AG04450 (cell line): Measurements from ENCODE around the gene STARD7. TPM values are rescaled to one million over a fixed set of nuclear protein-coding genes. Genes with fewer than 3 reads are reported as not detected.

ENCODE experiments used
- CTCF ChIA-PET: fragments of 300-600, 350-600 bp; formaldehyde crosslinking; extraction: SDS; loops from one replicate; lab custom pipeline; 2022; ENCODE audit warnings: antibody characterized with exemption, inconsistent platforms; lab: Charles Lee
- POLR2A ChIA-PET: fragments of 350-600 bp; formaldehyde crosslinking; extraction: SDS; loops from one replicate; lab custom pipeline; 2021; ENCODE audit warnings: antibody characterized with exemption, inconsistent platforms; lab: Yijun Ruan, JAX
- DNase-seq: peaks from one replicate; pipeline ENCODE4 v3.0.0-alpha.2; 2011; ENCODE audit warnings: low read depth, low spot score
- H3K27ac ChIP-seq: one replicate; pipeline ENCODE4 v1.5.1; 2012; ENCODE audit warnings: low read depth, low read length, control low read depth
- H3K27me3 ChIP-seq: one replicate; pipeline ENCODE4 v1.6.0; 2012; ENCODE audit warnings: low read length; ENCODE audit not compliant: control insufficient read depth, insufficient read depth
- H3K4me3 ChIP-seq: 2 replicates; pipeline ENCODE4 v1.5.1; 2011; ENCODE audit warnings: mild to moderate bottlenecking, low read depth, low read length, control low read depth
- H3K9me3 ChIP-seq: 2 replicates; pipeline ENCODE4 v1.5.1; 2012; ENCODE audit warnings: low read length; ENCODE audit not compliant: control insufficient read depth, insufficient read depth
- polyA plus RNA-seq: library from polyadenylated mRNA; depleted of rRNA; stranded (reverse); fragments of >200 nt; gene quantifications from 2 replicates; pipeline ENCODE4 v1.2.3, GENCODE V29; 2011
- TF ChIP-seq, protein P1 (sequence below): IDR thresholded peaks from 2 replicates; pipeline ENCODE4 v1.5.1; 2011; ENCODE audit warnings: low read depth, low read length, control low read depth, inconsistent platforms

The STARD7 gene
- polyA plus RNA-seq, 1 experiment = 106 TPM

DNA sequence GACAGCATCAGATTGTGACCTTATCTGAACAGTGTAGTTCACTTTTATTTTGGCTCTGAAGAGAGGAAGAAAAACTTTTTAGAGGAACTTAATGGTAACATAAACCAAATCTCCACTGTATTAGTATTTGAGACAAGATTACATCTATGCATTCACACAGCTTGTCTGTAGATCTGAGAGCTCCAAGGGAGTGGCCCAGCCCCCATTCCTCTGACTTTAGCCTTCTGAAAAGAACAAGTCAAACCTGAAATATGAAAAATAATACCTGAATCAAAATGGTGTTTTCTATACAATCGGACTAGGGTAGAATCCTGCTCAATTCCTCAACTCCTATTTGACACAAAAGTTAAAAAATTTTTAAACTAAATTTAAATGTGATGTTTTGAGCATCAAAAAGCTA lies 23.1 kb downstream of the STARD7 start:
- TF ChIP-seq, protein P1, sequence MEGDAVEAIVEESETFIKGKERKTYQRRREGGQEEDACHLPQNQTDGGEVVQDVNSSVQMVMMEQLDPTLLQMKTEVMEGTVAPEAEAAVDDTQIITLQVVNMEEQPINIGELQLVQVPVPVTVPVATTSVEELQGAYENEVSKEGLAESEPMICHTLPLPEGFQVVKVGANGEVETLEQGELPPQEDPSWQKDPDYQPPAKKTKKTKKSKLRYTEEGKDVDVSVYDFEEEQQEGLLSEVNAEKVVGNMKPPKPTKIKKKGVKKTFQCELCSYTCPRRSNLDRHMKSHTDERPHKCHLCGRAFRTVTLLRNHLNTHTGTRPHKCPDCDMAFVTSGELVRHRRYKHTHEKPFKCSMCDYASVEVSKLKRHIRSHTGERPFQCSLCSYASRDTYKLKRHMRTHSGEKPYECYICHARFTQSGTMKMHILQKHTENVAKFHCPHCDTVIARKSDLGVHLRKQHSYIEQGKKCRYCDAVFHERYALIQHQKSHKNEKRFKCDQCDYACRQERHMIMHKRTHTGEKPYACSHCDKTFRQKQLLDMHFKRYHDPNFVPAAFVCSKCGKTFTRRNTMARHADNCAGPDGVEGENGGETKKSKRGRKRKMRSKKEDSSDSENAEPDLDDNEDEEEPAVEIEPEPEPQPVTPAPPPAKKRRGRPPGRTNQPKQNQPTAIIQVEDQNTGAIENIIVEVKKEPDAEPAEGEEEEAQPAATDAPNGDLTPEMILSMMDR = no peak
- H3K27ac ChIP-seq = no peak overlapping the region
- no peaks in the 10 kb centered on the region for H3K27me3 ChIP-seq
- H3K4me3 ChIP-seq = no peak overlapping the region
- DNase-seq = no peak
- CTCF ChIA-PET = interaction anchor here (1.3 to 4.8 kb wide), 2 partner anchors 10 to 193 kb away, joined by 4 to 27 read pairs; no protein-coding TSS in a partner anchor
- POLR2A ChIA-PET = no interaction called here
- H3K9me3 ChIP-seq = no peaks in the 10 kb centered on the region

DNA sequence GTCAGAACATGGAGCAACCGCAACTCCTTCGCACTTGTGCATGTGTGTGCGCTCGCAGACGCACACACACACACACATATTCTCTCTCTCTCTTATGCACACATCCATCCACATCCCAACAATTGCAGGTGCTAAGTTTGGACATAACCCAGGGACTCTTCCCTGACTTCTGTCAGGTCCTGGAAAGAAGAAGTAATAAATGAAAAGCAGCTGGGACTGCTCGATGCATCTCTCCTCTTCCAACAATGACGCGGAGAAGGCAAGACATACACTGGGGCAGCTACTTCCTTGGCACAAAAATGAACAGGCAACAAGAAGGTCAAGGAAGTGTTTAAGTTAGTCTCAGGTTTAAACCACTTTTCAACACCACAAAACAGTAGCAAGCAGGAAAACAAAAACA lies 23.6 kb downstream of the STARD7 start:
- Histone ChIP-seq H3K9me3 (no peaks in the 10 kb centered on the region), H3K4me3 (no peak overlapping the region), H3K27ac (no peak overlapping the region), H3K27me3 (no peaks in the 10 kb centered on the region)
- ChIA-PET CTCF (interaction anchor here (0.7 to 4.8 kb wide), 3 partner anchors 10 to 192 kb away, joined by 4 to 27 read pairs (median 4); no protein-coding TSS in a partner anchor), POLR2A (no interaction called here)
- TF ChIP-seq, protein P1 = no peak
- no peak for DNase-seq

DNA sequence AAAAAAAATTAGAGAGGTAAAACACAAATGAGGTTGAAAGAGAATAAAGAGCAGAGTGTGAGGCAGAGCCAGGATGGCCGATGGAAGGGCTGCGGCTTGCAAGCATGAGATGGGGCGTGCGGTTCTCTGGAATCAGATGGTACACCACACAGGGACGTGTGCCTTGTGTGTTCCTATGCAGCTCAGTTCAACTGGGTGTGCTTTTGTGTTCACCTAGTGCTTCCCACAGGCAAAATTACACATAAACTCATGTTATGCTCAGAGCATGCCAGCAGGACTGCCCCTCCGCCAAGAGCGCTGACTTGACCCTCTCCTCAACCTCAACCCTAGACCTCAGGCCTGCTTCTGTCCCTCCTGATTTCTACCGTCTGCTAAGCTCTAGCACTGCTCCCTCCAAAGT lies 24.4 kb downstream of the STARD7 start:
- no peak for DNase-seq
- Histone ChIP-seq H3K4me3 (no peak overlapping the region), H3K27me3 (no peaks in the 10 kb centered on the region), H3K27ac (no peak overlapping the region), H3K9me3 (no peaks in the 10 kb centered on the region)
- ChIA-PET CTCF (interaction anchor here (4.8 kb wide), 1 partner anchor 9 kb away, joined by 27 read pairs; no protein-coding TSS in a partner anchor), POLR2A (no interaction called here)
- TF ChIP-seq, protein P1 = no peak

DNA sequence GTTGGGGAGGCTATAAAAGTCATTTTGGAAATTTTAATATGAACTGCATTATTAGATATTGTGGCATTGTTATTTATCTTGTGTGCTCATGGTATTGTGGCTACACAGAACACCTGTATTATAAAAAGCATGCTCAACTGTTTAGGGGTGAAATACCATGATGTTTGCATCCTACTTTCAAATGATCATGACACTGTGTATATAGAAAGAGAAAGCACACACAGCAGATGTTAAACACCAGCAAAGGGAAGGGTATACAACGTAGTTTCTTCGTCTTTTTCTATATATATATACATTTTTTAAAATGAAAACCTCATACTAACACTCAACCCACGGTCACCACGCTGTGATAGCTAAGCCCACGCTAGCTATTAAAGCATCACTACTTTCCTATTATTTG lies 27.1 kb downstream of the STARD7 start:
- TF ChIP-seq, protein P1 = no peak
- no peaks in the 10 kb centered on the region for H3K27me3 ChIP-seq
- no peak overlapping the region for H3K4me3 ChIP-seq
- no peak overlapping the region for H3K27ac ChIP-seq
- no peaks in the 10 kb centered on the region for H3K9me3 ChIP-seq
- no peak for DNase-seq
- POLR2A ChIA-PET = interaction anchor here (1.5 kb wide), 1 partner anchor 27 kb away, joined by 3 read pairs; the partner anchor contains the start of gene STARD7
- CTCF ChIA-PET = interaction anchor here (1.4 to 1.6 kb wide), 2 partner anchors 159 to 189 kb away, joined by 4 to 6 read pairs; no protein-coding TSS in a partner anchor

DNA sequence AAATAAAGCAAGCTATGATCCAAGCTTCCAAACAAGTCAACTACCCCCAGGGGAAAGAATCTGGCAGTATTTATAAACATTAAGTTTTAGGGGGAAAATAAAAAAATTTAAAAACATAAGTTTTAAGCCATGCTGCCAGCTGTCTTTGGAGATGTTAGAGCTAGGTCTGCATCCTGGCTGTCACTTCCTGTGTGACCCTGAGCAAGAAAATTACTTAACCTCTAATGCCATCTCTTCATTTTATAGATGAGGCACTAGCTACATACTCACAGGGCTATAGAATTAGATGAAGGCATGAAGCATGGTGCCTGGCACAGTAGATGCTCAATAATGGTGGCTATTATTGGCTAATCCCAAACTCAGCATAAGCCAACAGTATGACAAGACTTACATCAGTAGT lies 28.1 kb downstream of the STARD7 start:
- ChIA-PET POLR2A (interaction anchor here (1.5 kb wide), 1 partner anchor 28 kb away, joined by 3 read pairs; the partner anchor contains the start of gene STARD7), CTCF (interaction anchor here (0.8 to 1.6 kb wide), 2 partner anchors 158 to 188 kb away, joined by 3 to 6 read pairs; no protein-coding TSS in a partner anchor)
- Histone ChIP-seq H3K27me3 (no peaks in the 10 kb centered on the region), H3K27ac (no peak overlapping the region), H3K4me3 (no peak overlapping the region), H3K9me3 (no peaks in the 10 kb centered on the region)
- DNase-seq = no peak
- TF ChIP-seq, protein P1 = no peak
